Fibroblast of mammary gland (primary cell): ENCODE measurements around the gene CIT.
A peak's percentile ranks its signal among the peaks of the same experiment; 100 is the strongest.

Experiments
- DNase-seq: peaks from one replicate; pipeline ENCODE4 v3.0.0-alpha.2; 2010; ENCODE audit warnings: low read depth
- H3K4me3 ChIP-seq: 2 replicates; pipeline ENCODE4 v1.5.1; 2011; ENCODE audit warnings: low read depth, mild to moderate bottlenecking, low read length, moderate library complexity; ENCODE audit not compliant: control insufficient read depth
- CTCF ChIP-seq: conservative IDR thresholded peaks from 2 replicates; pipeline ENCODE4 v1.5.1; 2011; ENCODE audit warnings: low read depth, low read length, inconsistent platforms; ENCODE audit not compliant: control insufficient read depth, insufficient read depth

The CIT gene

GRCh38 chr12:119704065-119704747, 172.9 kb downstream of the CIT start:
- DNase-seq = peak; percentile 55
- no peak for TF ChIP-seq CTCF
- no peak overlapping the region for H3K4me3 ChIP-seq

GRCh38 chr12:119700078-119700477, 177.0 kb downstream of the CIT start:
- no peak for DNase-seq
- TF ChIP-seq CTCF = no peak
- no peak overlapping the region for H3K4me3 ChIP-seq

- DNase-seq = no peak
- TF ChIP-seq CTCF = no peak
Observed at GRCh38 chr12:119699199-119699760, 177.8 kb downstream of the CIT start.

GRCh38 chr12:119696943-119697342, 180.2 kb downstream of the CIT start:
- H3K4me3 ChIP-seq = no peak overlapping the region
- DNase-seq = no peak

More at GRCh38 chr12:119699199-119699760, 177.8 kb downstream of the CIT start:
- no peak overlapping the region for H3K4me3 ChIP-seq

GRCh38 chr12:119695034-119695433, 182.1 kb downstream of the CIT start:
- peak; percentile 46 for TF ChIP-seq CTCF
- DNase-seq = no peak
- no peak overlapping the region for H3K4me3 ChIP-seq

More at GRCh38 chr12:119696943-119697342, 180.2 kb downstream of the CIT start:
- no peak for TF ChIP-seq CTCF

- no peak overlapping the region for H3K4me3 ChIP-seq
- DNase-seq = no peak
- TF ChIP-seq CTCF = no peak
Observed at GRCh38 chr12:119694111-119694510, 183.0 kb downstream of the CIT start.

- no peak overlapping the region for H3K4me3 ChIP-seq
- DNase-seq = peak; percentile 27
- no peak for TF ChIP-seq CTCF
Observed at GRCh38 chr12:119693511-119693910, 183.6 kb downstream of the CIT start.
